T-helper 1 cell (primary cell): ENCODE results near the gene ZFP92.
"Not testable (repeated sequence)": the region's sequence is repeated elsewhere in the genome, so short reads cannot be mapped to it uniquely, and the experiment has no call there.

Experiments used
- DNase-seq, 5 donors: peaks; one replicate each; pipeline ENCODE4 v3.0.0-alpha.2; 2012 to 2020

The ZFP92 gene

GRCh38 chrX:153387345-153387744, 23.9 kb upstream of the ZFP92 start:
- no peak for DNase-seq

- no peak for DNase-seq
Measured at GRCh38 chrX:153387987-153388721, 23.1 kb upstream of the ZFP92 start.

GRCh38 chrX:153388722-153389459, 22.4 kb upstream of the ZFP92 start:
- DNase-seq: no peak

- DNase-seq: not testable (repeated sequence)
Measured at GRCh38 chrX:153389460-153389768, 21.9 kb upstream of the ZFP92 start.

GRCh38 chrX:153392642-153393321, 18.5 kb upstream of the ZFP92 start:
- no peak for DNase-seq

GRCh38 chrX:153394612-153395011, 16.7 kb upstream of the ZFP92 start:
- DNase-seq: no peak

GRCh38 chrX:153395613-153396319, 15.5 kb upstream of the ZFP92 start:
- DNase-seq: no peak

GRCh38 chrX:153396320-153397195, 14.7 kb upstream of the ZFP92 start:
- no peak for DNase-seq

GRCh38 chrX:153397256-153397960, 13.9 kb upstream of the ZFP92 start:
- no peak for DNase-seq

- DNase-seq: no peak
Measured at GRCh38 chrX:153398275-153398960, 12.9 kb upstream of the ZFP92 start.

- peak in 3 of 5 donors; percentile 35 to 40 (median 37) for DNase-seq
Measured at GRCh38 chrX:153400146-153401132, 10.8 kb upstream of the ZFP92 start.

- no peak for DNase-seq
Measured at GRCh38 chrX:153401133-153401764, 10.0 kb upstream of the ZFP92 start, which contains the start of gene PNMA6E. Gene PNMA6E, minus strand, starts transcription at chrX:153401350. Its CDS starts 2,501 bp downstream, at chrX:153398849.

GRCh38 chrX:153404333-153404732, 6.9 kb upstream of the ZFP92 start:
- DNase-seq: not testable (repeated sequence)

GRCh38 chrX:153405426-153405825, 5.8 kb upstream of the ZFP92 start:
- DNase-seq: no peak

- no peak for DNase-seq
Measured at GRCh38 chrX:153406011-153406410, 5.3 kb upstream of the ZFP92 start.

GRCh38 chrX:153406903-153407302, 4.4 kb upstream of the ZFP92 start:
- no peak for DNase-seq

- DNase-seq: no peak
Measured at GRCh38 chrX:153407736-153408135, 3.5 kb upstream of the ZFP92 start.

GRCh38 chrX:153408221-153408721, 3.0 kb upstream of the ZFP92 start:
- DNase-seq: no peak

- no peak for DNase-seq
Measured at GRCh38 chrX:153408871-153409351, 2.4 kb upstream of the ZFP92 start.
